D721Med (cell line): ENCODE data around the gene USP11.

Experiments
- DNase-seq: peaks from one replicate; pipeline ENCODE4 v3.0.0; 2011; ENCODE audit warnings: low spot score; ENCODE audit not compliant: insufficient read length
- FAIRE-seq: peaks from 2 replicates; lab custom pipeline; 2011; peaks lifted over from hg19 to GRCh38; lab: Jason Lieb, UNC
- TF ChIP-seq, protein P1 (sequence below): IDR thresholded peaks from 2 replicates; pipeline ENCODE4 v1.5.1; 2012; ENCODE audit warnings: mild to moderate bottlenecking, control low read depth; ENCODE audit not compliant: insufficient read depth; ENCODE audit errors: missing control alignments

The USP11 gene

DNA sequence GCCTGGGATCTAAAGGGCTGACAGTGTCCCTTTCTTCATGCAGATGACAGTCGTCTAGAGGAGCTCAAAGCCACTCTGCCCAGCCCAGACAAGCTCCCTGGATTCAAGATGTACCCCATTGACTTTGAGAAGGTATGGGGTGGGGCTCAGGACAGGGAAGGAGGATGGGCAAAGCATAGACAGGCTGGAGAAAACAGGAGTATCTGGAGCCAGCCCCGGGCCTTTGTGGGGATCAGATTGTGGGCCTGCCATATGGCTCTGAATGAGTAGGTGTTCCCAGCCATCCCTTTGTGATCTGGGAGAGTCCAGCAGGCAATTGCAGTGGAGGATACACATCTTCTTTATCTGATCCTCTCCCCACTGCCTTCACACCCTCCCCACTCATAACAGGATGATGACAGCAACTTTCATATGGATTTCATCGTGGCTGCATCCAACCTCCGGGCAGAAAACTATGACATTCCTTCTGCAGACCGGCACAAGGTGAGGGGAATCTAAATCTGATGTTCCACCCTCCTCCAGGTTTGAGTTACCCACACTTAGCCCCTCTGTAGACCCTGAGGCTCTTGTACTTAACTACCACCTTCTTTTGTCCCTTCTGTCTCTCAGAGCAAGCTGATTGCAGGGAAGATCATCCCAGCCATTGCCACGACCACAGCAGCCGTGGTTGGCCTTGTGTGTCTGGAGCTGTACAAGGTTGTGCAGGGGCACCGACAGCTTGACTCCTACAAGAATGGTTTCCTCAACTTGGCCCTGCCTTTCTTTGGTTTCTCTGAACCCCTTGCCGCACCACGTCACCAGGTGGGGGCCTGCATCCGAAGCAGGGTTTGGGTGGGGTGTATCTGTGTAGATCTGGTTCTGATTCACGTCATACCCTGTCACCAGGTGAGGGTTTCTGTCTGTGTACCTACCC lies 20.2 kb upstream of the USP11 start:
- DNase-seq (no peak), FAIRE-seq (no peak)
- TF ChIP-seq, protein P1, sequence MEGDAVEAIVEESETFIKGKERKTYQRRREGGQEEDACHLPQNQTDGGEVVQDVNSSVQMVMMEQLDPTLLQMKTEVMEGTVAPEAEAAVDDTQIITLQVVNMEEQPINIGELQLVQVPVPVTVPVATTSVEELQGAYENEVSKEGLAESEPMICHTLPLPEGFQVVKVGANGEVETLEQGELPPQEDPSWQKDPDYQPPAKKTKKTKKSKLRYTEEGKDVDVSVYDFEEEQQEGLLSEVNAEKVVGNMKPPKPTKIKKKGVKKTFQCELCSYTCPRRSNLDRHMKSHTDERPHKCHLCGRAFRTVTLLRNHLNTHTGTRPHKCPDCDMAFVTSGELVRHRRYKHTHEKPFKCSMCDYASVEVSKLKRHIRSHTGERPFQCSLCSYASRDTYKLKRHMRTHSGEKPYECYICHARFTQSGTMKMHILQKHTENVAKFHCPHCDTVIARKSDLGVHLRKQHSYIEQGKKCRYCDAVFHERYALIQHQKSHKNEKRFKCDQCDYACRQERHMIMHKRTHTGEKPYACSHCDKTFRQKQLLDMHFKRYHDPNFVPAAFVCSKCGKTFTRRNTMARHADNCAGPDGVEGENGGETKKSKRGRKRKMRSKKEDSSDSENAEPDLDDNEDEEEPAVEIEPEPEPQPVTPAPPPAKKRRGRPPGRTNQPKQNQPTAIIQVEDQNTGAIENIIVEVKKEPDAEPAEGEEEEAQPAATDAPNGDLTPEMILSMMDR: no peak

DNA sequence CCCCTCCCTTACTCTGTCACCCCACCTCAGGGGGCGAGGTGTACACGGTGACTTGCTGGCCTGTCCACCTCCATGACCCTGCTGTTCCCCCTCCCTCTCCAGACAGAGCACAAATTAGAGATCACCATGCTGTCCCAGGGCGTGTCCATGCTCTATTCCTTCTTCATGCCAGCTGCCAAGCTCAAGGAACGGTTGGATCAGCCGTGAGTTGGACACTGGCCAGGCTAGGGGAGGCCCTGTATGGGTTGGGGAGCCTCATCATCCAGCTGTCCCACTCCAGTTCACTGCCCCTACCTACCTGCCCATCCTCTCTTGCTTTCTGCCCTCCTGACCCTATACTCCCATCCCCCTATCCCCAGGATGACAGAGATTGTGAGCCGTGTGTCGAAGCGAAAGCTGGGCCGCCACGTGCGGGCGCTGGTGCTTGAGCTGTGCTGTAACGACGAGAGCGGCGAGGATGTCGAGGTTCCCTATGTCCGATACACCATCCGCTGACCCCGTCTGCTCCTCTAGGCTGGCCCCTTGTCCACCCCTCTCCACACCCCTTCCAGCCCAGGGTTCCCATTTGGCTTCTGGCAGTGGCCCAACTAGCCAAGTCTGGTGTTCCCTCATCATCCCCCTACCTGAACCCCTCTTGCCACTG lies 18.3 kb upstream of the USP11 start:
- no peak for DNase-seq
- no peak for FAIRE-seq
- TF ChIP-seq, protein P1: no peak

DNA sequence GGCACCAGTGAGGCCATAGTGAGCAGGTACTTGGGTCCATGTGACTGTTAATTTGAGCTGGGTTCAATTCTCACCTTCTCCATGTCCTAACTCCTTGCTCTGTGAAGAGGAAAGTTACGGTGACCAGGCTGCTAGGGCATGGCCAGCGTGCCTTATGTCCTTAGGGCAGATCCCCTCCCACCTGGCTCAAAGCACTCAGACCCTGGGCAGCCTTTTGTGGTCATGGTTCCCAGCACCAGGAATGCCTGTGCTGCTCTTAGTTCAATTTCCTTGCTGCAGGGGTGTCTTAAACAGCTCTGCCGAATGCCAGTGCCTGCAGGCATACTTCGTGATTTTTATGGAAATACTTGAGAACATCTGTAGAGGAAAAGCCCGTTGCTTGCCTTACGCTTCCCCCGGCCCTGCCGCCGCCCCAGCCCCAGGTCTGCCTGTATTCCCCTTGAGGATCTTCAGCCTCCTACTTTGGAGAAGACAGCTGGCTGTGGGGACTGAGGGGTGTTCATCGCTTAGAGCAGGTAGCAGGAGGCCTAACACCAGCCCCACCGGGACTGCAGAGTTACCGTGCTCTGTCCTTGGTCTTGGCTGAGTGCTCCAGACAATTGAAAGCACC lies 17.4 kb upstream of the USP11 start:
- FAIRE-seq (no peak), DNase-seq (no peak)
- TF ChIP-seq, protein P1: no peak

DNA sequence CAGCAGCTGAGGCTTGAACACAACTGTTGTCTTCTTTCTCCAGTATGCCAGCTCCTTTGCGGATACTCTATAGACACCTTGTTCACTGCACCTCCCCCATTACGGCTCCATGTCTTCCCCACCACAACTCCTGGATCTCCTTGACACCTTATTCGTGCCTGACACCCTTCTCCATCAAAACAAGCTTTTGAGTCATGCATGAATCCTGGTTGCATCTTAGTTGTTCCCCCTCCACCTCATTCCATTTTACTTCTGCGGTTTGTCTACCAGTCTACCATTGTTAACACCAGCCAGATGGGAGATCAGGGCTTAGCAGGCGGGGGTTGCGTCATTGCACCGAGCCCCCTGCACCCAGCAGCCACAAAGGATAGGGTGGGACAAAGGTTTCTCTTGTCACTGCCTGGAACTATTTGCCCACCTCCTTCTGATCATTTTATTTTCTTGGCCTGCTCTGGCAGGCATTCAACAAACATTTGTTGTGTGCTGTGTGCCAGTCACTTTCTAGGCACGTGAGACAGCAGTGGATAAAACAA lies 16.4 kb upstream of the USP11 start:
- no peak for FAIRE-seq
- TF ChIP-seq, protein P1: no peak
- no peak for DNase-seq

DNA sequence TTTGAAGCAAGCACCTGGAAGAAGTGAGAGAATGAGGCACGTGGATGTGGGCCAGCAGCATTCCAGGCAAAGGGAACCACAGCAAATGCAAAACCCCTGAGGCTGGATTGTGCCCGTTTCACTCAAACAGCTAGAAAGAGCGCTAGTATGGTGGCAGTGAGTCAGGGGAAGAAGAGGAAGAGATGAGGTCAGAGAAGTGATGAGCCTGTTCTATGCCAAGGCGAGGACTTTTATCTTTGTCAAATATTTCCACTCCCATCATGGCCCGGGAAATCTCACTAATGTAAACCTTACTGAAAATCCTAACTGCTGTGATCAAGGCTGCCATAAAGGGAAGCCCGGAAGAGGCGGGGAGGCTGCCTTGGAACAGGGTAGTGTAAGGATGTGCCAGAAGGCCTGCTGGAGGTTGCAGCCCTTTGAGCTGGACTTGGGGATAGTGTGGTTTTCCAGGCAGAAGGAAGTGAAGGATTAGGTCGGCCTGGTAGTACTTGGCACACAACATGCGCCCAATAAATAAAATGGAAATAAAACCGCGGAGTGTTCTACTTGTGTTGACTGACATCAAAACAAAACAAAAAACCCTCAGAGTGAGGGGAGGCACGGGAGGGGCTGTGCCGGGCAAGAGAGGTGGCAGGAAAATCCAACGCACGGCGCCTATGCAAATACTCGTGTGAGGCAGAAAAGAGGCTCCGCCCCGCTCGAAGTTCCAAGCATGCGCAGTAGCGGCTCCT lies 15.5 kb upstream of the USP11 start:
- FAIRE-seq: peak; percentile 16
- DNase-seq: no peak
- TF ChIP-seq, protein P1: no peak

DNA sequence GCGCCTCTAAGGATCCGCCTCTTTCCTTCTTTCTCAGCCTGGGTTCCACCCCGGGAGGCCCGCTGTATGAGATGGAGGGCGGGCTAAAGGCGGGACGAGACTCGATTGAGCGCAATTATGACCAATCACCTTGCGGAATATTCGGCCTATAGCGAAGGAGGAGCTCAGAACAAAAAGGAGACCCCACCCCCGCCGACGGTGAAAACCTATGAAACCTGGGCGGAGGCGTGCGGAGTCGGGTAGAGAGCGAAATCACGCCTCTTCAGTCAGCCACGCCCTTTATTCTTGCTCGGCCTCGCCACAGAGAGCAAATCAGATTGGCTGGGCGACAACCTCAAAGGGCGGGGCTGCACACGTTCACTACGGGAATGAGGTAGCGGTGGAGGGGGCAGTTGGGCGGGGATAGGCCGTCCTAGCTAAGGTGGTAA lies 14.9 kb upstream of the USP11 start:
- FAIRE-seq (no peak), DNase-seq (peak; percentile 39)
- TF ChIP-seq, protein P1: no peak
